ENCODE measurements around the gene STAT1. TPM values are rescaled to one million over a fixed set of nuclear protein-coding genes. Genes with fewer than 3 reads are reported as not detected.

STAT1 gene
- total and polyA plus RNA-seq, 9 of the 15 experiments (the other 6 are each of a cell fraction or from before 2014, with no cell fraction given): 8.7 to 34.4 (median 26.8) TPM

DNA sequence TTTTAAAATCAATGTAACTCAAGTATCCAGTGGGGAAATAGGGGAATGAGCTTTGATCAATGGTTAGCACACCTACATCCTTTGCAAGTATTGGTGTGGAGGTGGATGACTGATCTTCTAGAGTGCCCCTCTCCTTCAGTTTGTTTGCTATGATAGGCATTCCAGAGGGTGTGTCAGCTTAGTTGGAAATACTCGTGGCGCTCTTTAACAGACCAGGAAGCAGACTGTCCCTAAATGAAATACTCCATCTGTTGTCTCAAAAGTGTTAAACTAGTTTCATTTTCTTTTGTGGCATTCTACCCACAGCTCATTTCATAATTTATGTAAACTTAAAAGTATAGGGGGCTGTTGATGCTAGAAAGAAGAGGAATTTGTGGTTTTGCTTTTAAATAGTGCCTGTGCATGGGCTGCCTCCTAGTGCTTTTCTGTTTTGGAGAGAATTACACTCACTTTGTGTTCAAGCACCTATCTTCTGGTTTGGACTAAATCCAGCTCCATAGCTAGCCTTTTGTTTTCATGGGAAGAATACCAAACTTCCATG, 66.2 kb downstream of the STAT1 start (continued):
- TF ChIP-seq, protein P1, sequence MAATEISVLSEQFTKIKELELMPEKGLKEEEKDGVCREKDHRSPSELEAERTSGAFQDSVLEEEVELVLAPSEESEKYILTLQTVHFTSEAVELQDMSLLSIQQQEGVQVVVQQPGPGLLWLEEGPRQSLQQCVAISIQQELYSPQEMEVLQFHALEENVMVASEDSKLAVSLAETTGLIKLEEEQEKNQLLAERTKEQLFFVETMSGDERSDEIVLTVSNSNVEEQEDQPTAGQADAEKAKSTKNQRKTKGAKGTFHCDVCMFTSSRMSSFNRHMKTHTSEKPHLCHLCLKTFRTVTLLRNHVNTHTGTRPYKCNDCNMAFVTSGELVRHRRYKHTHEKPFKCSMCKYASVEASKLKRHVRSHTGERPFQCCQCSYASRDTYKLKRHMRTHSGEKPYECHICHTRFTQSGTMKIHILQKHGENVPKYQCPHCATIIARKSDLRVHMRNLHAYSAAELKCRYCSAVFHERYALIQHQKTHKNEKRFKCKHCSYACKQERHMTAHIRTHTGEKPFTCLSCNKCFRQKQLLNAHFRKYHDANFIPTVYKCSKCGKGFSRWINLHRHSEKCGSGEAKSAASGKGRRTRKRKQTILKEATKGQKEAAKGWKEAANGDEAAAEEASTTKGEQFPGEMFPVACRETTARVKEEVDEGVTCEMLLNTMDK (IDR thresholded peaks at IDR 0.05; ENCODE audit: borderline replicate concordance, insufficient read depth, low read depth, low read length, poor library complexity, severe bottlenecking): no peak
- TF ChIP-seq MYBL2 (IDR thresholded peaks at IDR 0.05; ENCODE audit: low read depth) (no peak), MYBL2 (CRISPR knock-in tag; IDR thresholded peaks at IDR 0.05; ENCODE audit: borderline replicate concordance) (no peak), ZKSCAN1 (IDR thresholded peaks at IDR 0.05; ENCODE audit: low read depth, low read length) (no peak), ZNF143 (CRISPR knock-in tag; IDR thresholded peaks at IDR 0.05) (no peak), POU5F1 (IDR thresholded peaks at IDR 0.05; ENCODE audit: borderline replicate concordance, low read depth, low read length, partially characterized antibody) (no peak), PURB (CRISPR knock-in tag; IDR thresholded peaks at IDR 0.05; ENCODE audit: low read depth) (no peak), PHB (CRISPR knock-in tag; IDR thresholded peaks at IDR 0.05) (no peak), CHD2 (IDR thresholded peaks at IDR 0.05; ENCODE audit: low read depth, low read length) (no peak), CBX2 (IDR thresholded peaks at IDR 0.05; ENCODE audit: insufficient read depth, low read length, poor library complexity, severe bottlenecking) (no peak), TRIM28 (IDR thresholded peaks at IDR 0.05) (no peak)
- TF ChIP-seq, protein P2, sequence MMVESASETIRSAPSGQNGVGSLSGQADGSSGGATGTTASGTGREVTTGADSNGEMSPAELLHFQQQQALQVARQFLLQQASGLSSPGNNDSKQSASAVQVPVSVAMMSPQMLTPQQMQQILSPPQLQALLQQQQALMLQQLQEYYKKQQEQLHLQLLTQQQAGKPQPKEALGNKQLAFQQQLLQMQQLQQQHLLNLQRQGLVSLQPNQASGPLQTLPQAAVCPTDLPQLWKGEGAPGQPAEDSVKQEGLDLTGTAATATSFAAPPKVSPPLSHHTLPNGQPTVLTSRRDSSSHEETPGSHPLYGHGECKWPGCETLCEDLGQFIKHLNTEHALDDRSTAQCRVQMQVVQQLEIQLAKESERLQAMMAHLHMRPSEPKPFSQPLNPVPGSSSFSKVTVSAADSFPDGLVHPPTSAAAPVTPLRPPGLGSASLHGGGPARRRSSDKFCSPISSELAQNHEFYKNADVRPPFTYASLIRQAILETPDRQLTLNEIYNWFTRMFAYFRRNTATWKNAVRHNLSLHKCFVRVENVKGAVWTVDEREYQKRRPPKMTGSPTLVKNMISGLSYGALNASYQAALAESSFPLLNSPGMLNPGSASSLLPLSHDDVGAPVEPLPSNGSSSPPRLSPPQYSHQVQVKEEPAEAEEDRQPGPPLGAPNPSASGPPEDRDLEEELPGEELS (CRISPR knock-in tag; IDR thresholded peaks at IDR 0.05; ENCODE audit: borderline replicate concordance): no peak
- TF ChIP-seq, protein P3, sequence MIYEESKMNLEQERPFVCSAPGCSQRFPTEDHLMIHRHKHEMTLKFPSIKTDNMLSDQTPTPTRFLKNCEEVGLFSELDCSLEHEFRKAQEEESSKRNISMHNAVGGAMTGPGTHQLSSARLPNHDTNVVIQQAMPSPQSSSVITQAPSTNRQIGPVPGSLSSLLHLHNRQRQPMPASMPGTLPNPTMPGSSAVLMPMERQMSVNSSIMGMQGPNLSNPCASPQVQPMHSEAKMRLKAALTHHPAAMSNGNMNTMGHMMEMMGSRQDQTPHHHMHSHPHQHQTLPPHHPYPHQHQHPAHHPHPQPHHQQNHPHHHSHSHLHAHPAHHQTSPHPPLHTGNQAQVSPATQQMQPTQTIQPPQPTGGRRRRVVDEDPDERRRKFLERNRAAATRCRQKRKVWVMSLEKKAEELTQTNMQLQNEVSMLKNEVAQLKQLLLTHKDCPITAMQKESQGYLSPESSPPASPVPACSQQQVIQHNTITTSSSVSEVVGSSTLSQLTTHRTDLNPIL (CRISPR knock-in tag; IDR thresholded peaks at IDR 0.05): no peak

All from K562 (cell line).